Liver (tissue), 3 donors: Measurements from ENCODE around the gene CDC14A.

Source experiments
- ATF3 ChIP-seq: IDR thresholded peaks from 2 replicates; pipeline ENCODE4 v1.6.1; 2016; ENCODE audit warnings: antibody characterized with exemption
- CTCF ChIP-seq: fragments of 150-350 bp; IDR thresholded peaks from 2 replicates; pipeline ENCODE4 v1.5.1; 2017; ENCODE audit warnings: improper control_type of control experiment, low read depth, low read length; ENCODE audit not compliant: missing input control
- EGR1 ChIP-seq, 2 donors: IDR thresholded peaks; 2 replicates each; pipeline ENCODE4 v1.6.1; 2016 to 2018; ENCODE audit warnings: antibody characterized with exemption in 2 of 2, low read depth in 2 of 2
- FOXA1 ChIP-seq: IDR thresholded peaks from 2 replicates; pipeline ENCODE4 v1.6.1; 2016; ENCODE audit warnings: antibody characterized with exemption
- GABPA ChIP-seq, 2 donors: IDR thresholded peaks in 1 of 2; conservative IDR thresholded peaks in 1 of 2; 2 replicates each; pipeline ENCODE4 v1.6.1; 2016; ENCODE audit warnings: antibody characterized with exemption in 2 of 2, mild to moderate bottlenecking in 1 of 2, moderate library complexity in 1 of 2
- HNF4G ChIP-seq: IDR thresholded peaks from 2 replicates; pipeline ENCODE4 v1.6.1; 2016; ENCODE audit warnings: antibody characterized with exemption
- JUND ChIP-seq, 2 donors: IDR thresholded peaks; 2 replicates each; pipeline ENCODE4 v1.6.1; 2016; ENCODE audit warnings: antibody characterized with exemption in 2 of 2
- MAX ChIP-seq: IDR thresholded peaks from 2 replicates; pipeline ENCODE4 v1.6.1; 2016; ENCODE audit warnings: antibody characterized with exemption
- NR2F2 ChIP-seq: IDR thresholded peaks from 2 replicates; pipeline ENCODE4 v1.6.1; 2016; ENCODE audit warnings: antibody characterized with exemption
- RAD21 ChIP-seq, 2 donors: IDR thresholded peaks; 2 replicates each; pipeline ENCODE4 v1.6.1; 2016; ENCODE audit warnings: antibody characterized with exemption in 2 of 2, mild to moderate bottlenecking in 2 of 2
- SP1 ChIP-seq: IDR thresholded peaks from 2 replicates; pipeline ENCODE4 v1.6.1; 2018; ENCODE audit warnings: antibody characterized with exemption, mild to moderate bottlenecking
- YY1 ChIP-seq: IDR thresholded peaks from 2 replicates; pipeline ENCODE4 v1.6.1; 2016; ENCODE audit warnings: antibody characterized with exemption, mild to moderate bottlenecking
- ZBTB33 ChIP-seq: IDR thresholded peaks from 2 replicates; pipeline ENCODE4 v1.6.1; 2016; ENCODE audit warnings: antibody characterized with exemption
- TF ChIP-seq, protein P1 (sequence below): IDR thresholded peaks from 2 replicates; pipeline ENCODE4 v1.6.1; 2016; ENCODE audit warnings: antibody characterized with exemption, mild to moderate bottlenecking
- donor health status: healthy.
- donor health status: healthy.

GRCh38 chr1:100428160-100428559 lies 75.9 kb downstream of the CDC14A start:
- TF ChIP-seq CTCF: no peak
- no peak for TF ChIP-seq ATF3
- no peak for TF ChIP-seq MAX
- TF ChIP-seq, protein P1, sequence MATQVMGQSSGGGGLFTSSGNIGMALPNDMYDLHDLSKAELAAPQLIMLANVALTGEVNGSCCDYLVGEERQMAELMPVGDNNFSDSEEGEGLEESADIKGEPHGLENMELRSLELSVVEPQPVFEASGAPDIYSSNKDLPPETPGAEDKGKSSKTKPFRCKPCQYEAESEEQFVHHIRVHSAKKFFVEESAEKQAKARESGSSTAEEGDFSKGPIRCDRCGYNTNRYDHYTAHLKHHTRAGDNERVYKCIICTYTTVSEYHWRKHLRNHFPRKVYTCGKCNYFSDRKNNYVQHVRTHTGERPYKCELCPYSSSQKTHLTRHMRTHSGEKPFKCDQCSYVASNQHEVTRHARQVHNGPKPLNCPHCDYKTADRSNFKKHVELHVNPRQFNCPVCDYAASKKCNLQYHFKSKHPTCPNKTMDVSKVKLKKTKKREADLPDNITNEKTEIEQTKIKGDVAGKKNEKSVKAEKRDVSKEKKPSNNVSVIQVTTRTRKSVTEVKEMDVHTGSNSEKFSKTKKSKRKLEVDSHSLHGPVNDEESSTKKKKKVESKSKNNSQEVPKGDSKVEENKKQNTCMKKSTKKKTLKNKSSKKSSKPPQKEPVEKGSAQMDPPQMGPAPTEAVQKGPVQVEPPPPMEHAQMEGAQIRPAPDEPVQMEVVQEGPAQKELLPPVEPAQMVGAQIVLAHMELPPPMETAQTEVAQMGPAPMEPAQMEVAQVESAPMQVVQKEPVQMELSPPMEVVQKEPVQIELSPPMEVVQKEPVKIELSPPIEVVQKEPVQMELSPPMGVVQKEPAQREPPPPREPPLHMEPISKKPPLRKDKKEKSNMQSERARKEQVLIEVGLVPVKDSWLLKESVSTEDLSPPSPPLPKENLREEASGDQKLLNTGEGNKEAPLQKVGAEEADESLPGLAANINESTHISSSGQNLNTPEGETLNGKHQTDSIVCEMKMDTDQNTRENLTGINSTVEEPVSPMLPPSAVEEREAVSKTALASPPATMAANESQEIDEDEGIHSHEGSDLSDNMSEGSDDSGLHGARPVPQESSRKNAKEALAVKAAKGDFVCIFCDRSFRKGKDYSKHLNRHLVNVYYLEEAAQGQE: no peak
- no peak for TF ChIP-seq JUND (IDR thresholded peaks at IDR 0.05)
- TF ChIP-seq RAD21 (IDR thresholded peaks at IDR 0.05): no peak
- TF ChIP-seq FOXA1: no peak
- TF ChIP-seq HNF4G: no peak
- TF ChIP-seq ZBTB33: no peak
- no peak for TF ChIP-seq GABPA (IDR thresholded peaks at IDR 0.05 in 1 of 2, conservative IDR thresholded peaks at IDR 0.05 in 1 of 2)
- TF ChIP-seq YY1: no peak
- no peak for TF ChIP-seq SP1
- TF ChIP-seq NR2F2: no peak
- no peak for TF ChIP-seq EGR1 (IDR thresholded peaks at IDR 0.05; ENCODE audit: low read depth in 2 of 2)
